ENCODE results near the gene BOK. TPM values are rescaled to one million over a fixed set of nuclear protein-coding genes. Genes with fewer than 3 reads are reported as not detected.
"Not testable (repeated sequence)": the region's sequence is repeated elsewhere in the genome, so short reads cannot be mapped to it uniquely, and the experiment has no call there.

BOK gene
- total RNA-seq, 1 donor from 2014 or later = 86.8 TPM

DNA sequence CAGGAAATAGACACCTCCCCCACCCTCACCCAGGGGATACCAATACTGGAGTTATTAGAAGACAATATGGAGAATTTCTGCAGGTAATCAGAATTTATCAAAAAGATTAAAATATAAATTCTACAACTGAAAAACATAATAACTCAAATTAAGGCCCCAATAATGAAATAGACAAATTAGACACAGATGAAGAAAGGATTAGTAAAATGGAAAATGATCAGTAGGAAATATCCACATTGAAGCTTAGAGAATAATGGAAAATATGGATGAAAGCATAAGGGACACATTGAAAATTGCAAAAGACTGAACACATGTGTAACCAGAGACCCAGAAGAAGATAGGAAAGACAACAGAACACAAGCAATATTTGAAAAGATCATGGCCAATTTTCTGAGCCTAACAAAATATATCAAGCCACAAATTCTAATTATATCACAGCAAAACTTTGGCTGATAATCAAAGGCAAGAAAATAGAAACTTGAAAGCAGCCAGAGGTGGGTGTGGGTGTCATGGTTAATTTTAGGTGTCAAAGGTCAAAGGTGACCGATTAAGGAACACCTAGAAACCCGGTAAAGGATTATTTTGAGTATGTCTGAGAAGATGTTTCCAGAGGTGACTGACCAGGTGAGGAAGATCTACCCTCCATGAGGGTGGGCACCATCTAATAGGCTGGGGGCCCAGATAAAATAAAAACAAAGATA lies 28.2 kb downstream of the BOK start:
- Histone ChIP-seq H3K36me3 (ENCODE audit: control insufficient read depth, insufficient read depth, low read length) (peaks cover 5% of the 10 kb centered on the region), H3K27me3 (ENCODE audit: control insufficient read depth, insufficient read depth, low read length) (no peaks in the 10 kb centered on the region), H3K4me3 (ENCODE audit: low read depth, low read length) (no peak overlapping the region)
- TF ChIP-seq, protein P1, sequence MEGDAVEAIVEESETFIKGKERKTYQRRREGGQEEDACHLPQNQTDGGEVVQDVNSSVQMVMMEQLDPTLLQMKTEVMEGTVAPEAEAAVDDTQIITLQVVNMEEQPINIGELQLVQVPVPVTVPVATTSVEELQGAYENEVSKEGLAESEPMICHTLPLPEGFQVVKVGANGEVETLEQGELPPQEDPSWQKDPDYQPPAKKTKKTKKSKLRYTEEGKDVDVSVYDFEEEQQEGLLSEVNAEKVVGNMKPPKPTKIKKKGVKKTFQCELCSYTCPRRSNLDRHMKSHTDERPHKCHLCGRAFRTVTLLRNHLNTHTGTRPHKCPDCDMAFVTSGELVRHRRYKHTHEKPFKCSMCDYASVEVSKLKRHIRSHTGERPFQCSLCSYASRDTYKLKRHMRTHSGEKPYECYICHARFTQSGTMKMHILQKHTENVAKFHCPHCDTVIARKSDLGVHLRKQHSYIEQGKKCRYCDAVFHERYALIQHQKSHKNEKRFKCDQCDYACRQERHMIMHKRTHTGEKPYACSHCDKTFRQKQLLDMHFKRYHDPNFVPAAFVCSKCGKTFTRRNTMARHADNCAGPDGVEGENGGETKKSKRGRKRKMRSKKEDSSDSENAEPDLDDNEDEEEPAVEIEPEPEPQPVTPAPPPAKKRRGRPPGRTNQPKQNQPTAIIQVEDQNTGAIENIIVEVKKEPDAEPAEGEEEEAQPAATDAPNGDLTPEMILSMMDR (IDR thresholded peaks at IDR 0.05; ENCODE audit: insufficient read depth, low read length, poor library complexity, severe bottlenecking) = no peak
- no peak for DNase-seq (ENCODE audit: low read depth)

DNA sequence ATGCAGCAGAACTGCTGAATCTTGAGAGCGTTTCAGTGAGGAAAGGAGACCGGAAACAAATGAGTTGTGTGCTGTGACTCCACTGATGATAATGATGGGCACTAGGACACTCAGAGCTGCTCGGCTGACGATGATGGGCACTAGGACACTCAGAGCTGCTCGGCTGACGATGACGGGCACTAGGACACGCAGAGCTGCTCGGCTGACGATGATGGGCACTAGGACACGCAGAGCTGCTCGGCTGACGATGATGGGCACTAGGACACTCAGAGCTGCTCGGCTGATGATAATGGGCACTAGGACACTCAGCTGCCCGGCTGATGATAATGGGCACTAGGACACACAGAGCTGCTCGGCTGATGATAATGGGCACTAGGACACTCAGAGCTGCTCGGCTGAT lies 31.3 kb downstream of the BOK start:
- H3K36me3 ChIP-seq (ENCODE audit: control insufficient read depth, insufficient read depth, low read length); H3K4me3 ChIP-seq (ENCODE audit: low read depth, low read length); H3K27me3 ChIP-seq (ENCODE audit: control insufficient read depth, insufficient read depth, low read length); DNase-seq (ENCODE audit: low read depth): not testable (repeated sequence)

DNA sequence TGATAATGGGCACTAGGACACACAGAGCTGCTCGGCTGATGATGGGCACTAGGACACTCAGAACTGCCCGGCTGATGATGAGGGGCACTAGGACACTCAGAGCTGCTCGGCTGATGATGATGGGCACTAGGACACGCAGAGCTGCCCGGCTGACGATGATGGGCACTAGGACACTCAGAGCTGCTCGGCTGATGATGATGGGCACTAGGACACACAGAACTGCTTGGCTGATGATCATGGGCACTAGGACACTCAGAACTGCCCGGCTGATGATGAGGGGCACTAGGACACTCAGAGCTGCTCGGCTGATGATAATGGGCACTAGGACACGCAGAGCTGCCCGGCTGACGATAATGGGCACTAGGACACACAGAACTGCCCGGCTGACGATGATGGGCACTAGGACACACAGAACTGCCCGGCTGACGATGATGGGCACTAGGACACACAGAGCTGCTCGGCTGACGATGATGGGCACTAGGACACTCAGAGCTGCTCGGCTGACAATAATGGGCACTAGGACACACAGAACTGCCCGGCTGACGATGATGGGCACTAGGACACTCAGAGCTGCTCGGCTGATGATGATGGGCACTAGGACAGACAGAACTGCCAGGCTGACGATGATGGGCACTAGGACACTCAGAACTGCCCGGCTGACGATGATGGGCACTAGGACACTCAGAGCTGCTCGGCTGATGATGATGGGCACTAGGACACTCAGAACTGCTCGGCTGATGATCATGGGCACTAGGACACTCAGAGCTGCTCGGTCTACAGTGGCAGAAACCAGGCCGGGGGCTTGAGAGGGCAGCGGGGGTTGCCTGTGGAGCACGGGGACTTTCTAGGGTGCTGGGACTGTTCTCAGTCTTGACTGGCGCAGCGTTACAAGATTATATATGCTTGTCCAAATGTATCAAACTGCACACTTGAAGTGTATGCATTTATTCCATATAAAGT lies 32.2 kb downstream of the BOK start:
- H3K27me3 ChIP-seq (ENCODE audit: control insufficient read depth, insufficient read depth, low read length); DNase-seq (ENCODE audit: low read depth); H3K4me3 ChIP-seq (ENCODE audit: low read depth, low read length); H3K36me3 ChIP-seq (ENCODE audit: control insufficient read depth, insufficient read depth, low read length): not testable (repeated sequence)

DNA sequence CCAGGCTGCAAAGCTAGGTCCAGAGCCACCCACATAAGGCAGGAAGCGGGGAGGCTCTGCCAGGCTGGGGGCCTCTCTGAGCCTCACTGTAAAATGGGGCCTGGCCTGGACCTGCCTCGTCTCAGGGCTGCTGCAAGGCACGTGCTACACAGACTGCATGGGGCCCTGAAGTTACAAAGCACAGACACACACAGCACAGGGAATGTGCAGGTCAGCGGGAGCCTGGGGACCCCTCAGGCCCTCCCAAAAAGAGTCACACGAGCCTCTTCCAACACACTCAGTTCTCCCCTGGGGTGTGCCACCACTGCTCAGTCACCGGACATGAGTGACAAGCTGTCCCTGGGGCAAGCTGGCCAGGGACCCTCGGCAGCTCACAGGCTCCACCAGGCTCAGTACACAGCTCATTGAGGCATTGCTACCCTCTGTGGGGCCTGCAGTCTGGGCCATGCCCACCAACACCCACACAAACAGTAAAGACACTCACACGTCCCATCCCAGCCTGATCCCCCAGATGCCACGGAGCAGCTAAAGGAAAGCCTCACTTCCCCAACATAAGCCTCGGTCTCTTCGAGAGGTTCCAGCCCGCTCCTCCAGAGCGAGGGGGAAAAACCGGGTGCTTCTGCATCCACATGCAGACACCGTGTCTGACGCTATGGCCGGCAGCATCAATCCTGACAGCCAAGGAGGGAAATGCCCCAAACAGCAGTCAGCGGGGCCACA lies 33.7 kb downstream of the BOK start:
- no peak for DNase-seq (ENCODE audit: low read depth)
- no peak overlapping the region for H3K4me3 ChIP-seq (ENCODE audit: low read depth, low read length)
- TF ChIP-seq, protein P1 (IDR thresholded peaks at IDR 0.05; ENCODE audit: insufficient read depth, low read length, poor library complexity, severe bottlenecking) = no peak
- H3K36me3 ChIP-seq (ENCODE audit: control insufficient read depth, insufficient read depth, low read length) = peaks cover under 1% of the 10 kb centered on the region
- H3K27me3 ChIP-seq (ENCODE audit: control insufficient read depth, insufficient read depth, low read length) = no peaks in the 10 kb centered on the region

DNA sequence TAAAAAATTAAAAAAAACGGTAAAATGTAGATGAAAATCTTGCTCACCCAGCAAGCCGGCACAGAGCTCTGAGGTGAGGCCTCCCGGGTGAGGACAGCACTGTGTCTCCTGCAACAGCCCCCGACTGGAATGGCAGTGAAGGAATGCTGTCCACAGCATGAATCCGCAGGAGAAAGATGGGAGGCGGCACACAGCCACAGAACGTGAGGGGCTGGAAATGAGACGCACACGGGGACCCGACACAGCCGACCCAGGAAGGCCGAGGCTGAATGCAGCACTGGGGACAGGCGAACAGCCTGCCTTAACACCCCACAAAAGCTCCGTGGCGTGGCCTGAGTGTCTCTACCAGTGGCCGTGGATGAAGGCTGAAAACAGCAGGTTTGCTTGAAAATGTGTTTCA lies 34.7 kb downstream of the BOK start:
- H3K4me3 ChIP-seq (ENCODE audit: low read depth, low read length) = no peak overlapping the region
- H3K27me3 ChIP-seq (ENCODE audit: control insufficient read depth, insufficient read depth, low read length) = no peaks in the 10 kb centered on the region
- H3K36me3 ChIP-seq (ENCODE audit: control insufficient read depth, insufficient read depth, low read length) = no peaks in the 10 kb centered on the region
- DNase-seq (ENCODE audit: low read depth) = no peak
- TF ChIP-seq, protein P1 (IDR thresholded peaks at IDR 0.05; ENCODE audit: insufficient read depth, low read length, poor library complexity, severe bottlenecking) = no peak

DNA sequence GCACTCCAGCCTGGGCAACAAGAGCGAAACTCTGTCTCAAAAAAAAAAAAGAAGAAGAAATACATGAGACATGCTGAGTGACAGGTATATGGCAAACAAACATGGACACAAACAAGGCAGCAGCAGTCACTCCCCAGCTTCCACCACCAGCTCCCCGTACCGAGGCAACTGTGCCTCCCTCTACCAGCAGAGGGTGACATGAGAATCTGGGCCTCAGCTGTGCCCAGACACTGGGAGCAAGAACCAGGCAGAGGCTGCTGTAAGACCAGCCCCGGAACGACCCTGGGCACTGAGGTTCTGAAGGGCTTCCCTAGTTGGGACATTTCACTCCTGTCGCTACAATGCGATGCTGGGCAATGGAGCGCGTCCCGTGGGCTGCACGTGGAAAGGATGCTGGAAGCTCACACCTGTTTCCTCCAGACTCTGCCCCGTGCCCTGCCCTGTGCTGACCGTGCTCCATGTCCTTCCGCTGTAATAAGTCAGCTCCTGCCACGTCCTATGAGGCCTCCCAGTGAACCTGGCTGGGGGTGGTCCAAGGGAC lies 37.1 kb downstream of the BOK start:
- no peak for DNase-seq (ENCODE audit: low read depth)
- TF ChIP-seq, protein P1 (IDR thresholded peaks at IDR 0.05; ENCODE audit: insufficient read depth, low read length, poor library complexity, severe bottlenecking) = peak; percentile 16
- H3K27me3 ChIP-seq (ENCODE audit: control insufficient read depth, insufficient read depth, low read length) = no peaks in the 10 kb centered on the region
- H3K4me3 ChIP-seq (ENCODE audit: low read depth, low read length) = no peak overlapping the region
- no peaks in the 10 kb centered on the region for H3K36me3 ChIP-seq (ENCODE audit: control insufficient read depth, insufficient read depth, low read length)

Data from kidney epithelial cell (primary cell).